HepG2 (cell line): Measurements from ENCODE around the gene MEIOB. TPM values are rescaled to one million over a fixed set of nuclear protein-coding genes. Genes with fewer than 3 reads are reported as not detected.

Experiments used
- HDAC1 ChIP-seq: sonication (generic); formaldehyde crosslinking; IDR thresholded peaks from 2 replicates; pipeline ENCODE4 v1.5.1; 2020; ENCODE audit warnings: mild to moderate bottlenecking, missing genetic modification reagents
- IRX3 ChIP-seq: sonication (generic); formaldehyde crosslinking; IDR thresholded peaks from 2 replicates; pipeline ENCODE4 v1.8.1; 2023; ENCODE audit warnings: mild to moderate bottlenecking, low read depth, missing genetic modification reagents, borderline replicate concordance
- ISL2 ChIP-seq: sonication (generic); formaldehyde crosslinking; IDR thresholded peaks from 2 replicates; pipeline ENCODE4 v1.5.0; 2020; ENCODE audit warnings: missing genetic modification reagents
- JARID2 ChIP-seq: sonication (generic); formaldehyde crosslinking; IDR thresholded peaks from 2 replicates; pipeline ENCODE4 v1.8.1; 2023; ENCODE audit warnings: missing genetic modification reagents, inconsistent platforms; ENCODE audit not compliant: insufficient replicate concordance
- NFE2L2 ChIP-seq: fragments of 150-350 bp; IDR thresholded peaks from 2 replicates; pipeline ENCODE4 v1.6.1; 2014; ENCODE audit warnings: low read length
- NFKBIZ ChIP-seq: IDR thresholded peaks from 2 replicates; pipeline ENCODE4 v1.6.1; 2018; ENCODE audit warnings: missing genetic modification reagents, missing compliant biosample characterization
- NR1H2 ChIP-seq: sonication (generic); formaldehyde crosslinking; IDR thresholded peaks from 2 replicates; pipeline ENCODE4 v1.8.1; 2022; ENCODE audit warnings: low read depth, missing genetic modification reagents, borderline replicate concordance
- REPIN1 ChIP-seq: sonication (generic); formaldehyde crosslinking; IDR thresholded peaks from 2 replicates; pipeline ENCODE4 v1.8.0; 2022; ENCODE audit warnings: missing genetic modification reagents, low read depth, mild to moderate bottlenecking, borderline replicate concordance
- TARDBP ChIP-seq: sonication (generic); formaldehyde crosslinking; IDR thresholded peaks from 2 replicates; pipeline ENCODE4 v1.8.0; 2022; ENCODE audit warnings: mild to moderate bottlenecking, missing genetic modification reagents
- ZNF17 ChIP-seq: sonication (generic); formaldehyde crosslinking; IDR thresholded peaks from 2 replicates; pipeline ENCODE4 v1.5.0; 2020; ENCODE audit warnings: mild to moderate bottlenecking, missing genetic modification reagents
- ZNF446 ChIP-seq: sonication (generic); formaldehyde crosslinking; IDR thresholded peaks from 2 replicates; pipeline ENCODE4 v1.5.0; 2020; ENCODE audit warnings: mild to moderate bottlenecking, missing genetic modification reagents
- ZNF451 ChIP-seq: sonication (generic); formaldehyde crosslinking; IDR thresholded peaks from 2 replicates; pipeline ENCODE4 v1.5.0; 2020; ENCODE audit warnings: mild to moderate bottlenecking, missing genetic modification reagents
- ZNF570 ChIP-seq: sonication (generic); formaldehyde crosslinking; IDR thresholded peaks from 2 replicates; pipeline ENCODE4 v1.4.0; 2020; ENCODE audit warnings: mild to moderate bottlenecking, missing genetic modification reagents, borderline replicate concordance
- ZNF761 ChIP-seq: sonication (generic); formaldehyde crosslinking; conservative IDR thresholded peaks from 2 replicates; pipeline ENCODE4 v1.4.0; 2020; ENCODE audit warnings: mild to moderate bottlenecking, missing genetic modification reagents
- ZNF790 ChIP-seq: sonication (generic); formaldehyde crosslinking; IDR thresholded peaks from 2 replicates; pipeline ENCODE4 v1.8.0; 2022; ENCODE audit warnings: missing genetic modification reagents, mild to moderate bottlenecking, borderline replicate concordance
- polyA plus RNA-seq, 8 experiments: library from polyadenylated mRNA; depleted of rRNA in 3 of 8; stranded (reverse) in 7 of 8; unstranded in 1 of 8; fragments of >200 nt; fragmentation: Illumina TruSeq in 4 of 8; extraction: Trizol in 4 of 8; gene quantifications; 2 replicates each; pipeline versions ENCODE4 v1.2.1 to v1.2.3, GENCODE V29; 2011 to 2016; ENCODE audit warnings: low read depth in 4 of 8, missing spikeins in 1 of 8, mixed read lengths in 1 of 8; ENCODE audit not compliant: insufficient read depth in 1 of 8
- total RNA-seq, 5 experiments: library from RNA; depleted of rRNA; stranded (reverse); fragments of >200 nt; fragmentation: Illumina TruSeq; extraction: Trizol; gene quantifications; 2 replicates each; pipeline ENCODE4 v1.2.3, GENCODE V29; 2016; ENCODE audit warnings: low read depth in 1 of 5
- TF ChIP-seq, protein P1 (sequence below): sonication (generic); formaldehyde crosslinking; IDR thresholded peaks from 2 replicates; pipeline ENCODE4 v1.4.0; 2020; ENCODE audit warnings: missing genetic modification reagents
- TF ChIP-seq, protein P2 (sequence below): sonication (generic); formaldehyde crosslinking; conservative IDR thresholded peaks from 2 replicates; pipeline ENCODE4 v1.4.0; 2020; ENCODE audit warnings: mild to moderate bottlenecking, missing genetic modification reagents, moderate library complexity
- TF ChIP-seq, protein P3 (sequence below): sonication (generic); formaldehyde crosslinking; IDR thresholded peaks from 2 replicates; pipeline ENCODE4 v1.5.0; 2020; ENCODE audit warnings: mild to moderate bottlenecking, missing genetic modification reagents
- TF ChIP-seq, protein P4 (sequence below): sonication (generic); formaldehyde crosslinking; IDR thresholded peaks from 2 replicates; pipeline ENCODE4 v1.4.0; 2020; ENCODE audit warnings: mild to moderate bottlenecking, missing genetic modification reagents

Gene MEIOB
- total and polyA plus RNA-seq, 2 of the 13 experiments (the other 11 are each of a cell fraction or from before 2014, with no cell fraction given) = 0.17 TPM; not detected in 1

DNA sequence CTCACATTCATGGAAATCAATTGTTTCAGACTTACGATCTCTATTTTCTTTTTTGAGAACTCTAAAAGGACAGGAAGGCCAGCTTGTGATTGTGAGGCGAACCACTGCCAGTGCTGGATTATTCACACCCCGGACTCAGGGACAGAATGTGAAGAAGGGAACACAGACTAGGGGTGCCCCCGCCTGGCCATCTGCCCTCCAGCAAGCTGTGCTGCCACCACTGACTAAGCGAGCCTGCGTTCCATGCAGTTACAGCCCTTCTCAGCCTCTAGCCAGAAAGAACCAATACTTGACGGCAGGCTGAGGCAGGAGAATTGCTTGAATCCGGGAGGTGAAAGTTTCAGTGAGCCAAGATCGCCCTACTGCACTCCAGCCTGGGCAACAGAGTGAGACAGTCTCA is 48.1 kb downstream of the MEIOB start (continued):
- TF ChIP-seq ZNF761 = no peak
- 0 out of 2 replicates have a peak, but pooled peaks have one; percentile 21 for TF ChIP-seq TARDBP
- TF ChIP-seq HDAC1 (CRISPR knock-in tag) = peak; percentile 61; the same call in 1 of the 2 replicates
- TF ChIP-seq, protein P1, sequence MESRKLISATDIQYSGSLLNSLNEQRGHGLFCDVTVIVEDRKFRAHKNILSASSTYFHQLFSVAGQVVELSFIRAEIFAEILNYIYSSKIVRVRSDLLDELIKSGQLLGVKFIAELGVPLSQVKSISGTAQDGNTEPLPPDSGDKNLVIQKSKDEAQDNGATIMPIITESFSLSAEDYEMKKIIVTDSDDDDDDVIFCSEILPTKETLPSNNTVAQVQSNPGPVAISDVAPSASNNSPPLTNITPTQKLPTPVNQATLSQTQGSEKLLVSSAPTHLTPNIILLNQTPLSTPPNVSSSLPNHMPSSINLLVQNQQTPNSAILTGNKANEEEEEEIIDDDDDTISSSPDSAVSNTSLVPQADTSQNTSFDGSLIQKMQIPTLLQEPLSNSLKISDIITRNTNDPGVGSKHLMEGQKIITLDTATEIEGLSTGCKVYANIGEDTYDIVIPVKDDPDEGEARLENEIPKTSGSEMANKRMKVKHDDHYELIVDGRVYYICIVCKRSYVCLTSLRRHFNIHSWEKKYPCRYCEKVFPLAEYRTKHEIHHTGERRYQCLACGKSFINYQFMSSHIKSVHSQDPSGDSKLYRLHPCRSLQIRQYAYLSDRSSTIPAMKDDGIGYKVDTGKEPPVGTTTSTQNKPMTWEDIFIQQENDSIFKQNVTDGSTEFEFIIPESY = peak; percentile 31; the same call in 1 of the 2 replicates
- no peak for TF ChIP-seq ZNF451 (CRISPR knock-in tag)
- TF ChIP-seq, protein P2, sequence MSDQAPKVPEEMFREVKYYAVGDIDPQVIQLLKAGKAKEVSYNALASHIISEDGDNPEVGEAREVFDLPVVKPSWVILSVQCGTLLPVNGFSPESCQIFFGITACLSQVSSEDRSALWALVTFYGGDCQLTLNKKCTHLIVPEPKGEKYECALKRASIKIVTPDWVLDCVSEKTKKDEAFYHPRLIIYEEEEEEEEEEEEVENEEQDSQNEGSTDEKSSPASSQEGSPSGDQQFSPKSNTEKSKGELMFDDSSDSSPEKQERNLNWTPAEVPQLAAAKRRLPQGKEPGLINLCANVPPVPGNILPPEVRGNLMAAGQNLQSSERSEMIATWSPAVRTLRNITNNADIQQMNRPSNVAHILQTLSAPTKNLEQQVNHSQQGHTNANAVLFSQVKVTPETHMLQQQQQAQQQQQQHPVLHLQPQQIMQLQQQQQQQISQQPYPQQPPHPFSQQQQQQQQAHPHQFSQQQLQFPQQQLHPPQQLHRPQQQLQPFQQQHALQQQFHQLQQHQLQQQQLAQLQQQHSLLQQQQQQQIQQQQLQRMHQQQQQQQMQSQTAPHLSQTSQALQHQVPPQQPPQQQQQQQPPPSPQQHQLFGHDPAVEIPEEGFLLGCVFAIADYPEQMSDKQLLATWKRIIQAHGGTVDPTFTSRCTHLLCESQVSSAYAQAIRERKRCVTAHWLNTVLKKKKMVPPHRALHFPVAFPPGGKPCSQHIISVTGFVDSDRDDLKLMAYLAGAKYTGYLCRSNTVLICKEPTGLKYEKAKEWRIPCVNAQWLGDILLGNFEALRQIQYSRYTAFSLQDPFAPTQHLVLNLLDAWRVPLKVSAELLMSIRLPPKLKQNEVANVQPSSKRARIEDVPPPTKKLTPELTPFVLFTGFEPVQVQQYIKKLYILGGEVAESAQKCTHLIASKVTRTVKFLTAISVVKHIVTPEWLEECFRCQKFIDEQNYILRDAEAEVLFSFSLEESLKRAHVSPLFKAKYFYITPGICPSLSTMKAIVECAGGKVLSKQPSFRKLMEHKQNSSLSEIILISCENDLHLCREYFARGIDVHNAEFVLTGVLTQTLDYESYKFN (CRISPR knock-in tag) = no peak
- no peak for TF ChIP-seq ZNF17 (CRISPR knock-in tag)
- no peak for TF ChIP-seq ZNF570 (CRISPR knock-in tag)
- no peak for TF ChIP-seq ZNF790 (CRISPR knock-in tag)
- no peak for TF ChIP-seq ISL2 (CRISPR knock-in tag)
- TF ChIP-seq NFE2L2 = no peak
- no peak for TF ChIP-seq NFKBIZ (CRISPR knock-in tag)
- no peak for TF ChIP-seq NR1H2
- TF ChIP-seq, protein P3, sequence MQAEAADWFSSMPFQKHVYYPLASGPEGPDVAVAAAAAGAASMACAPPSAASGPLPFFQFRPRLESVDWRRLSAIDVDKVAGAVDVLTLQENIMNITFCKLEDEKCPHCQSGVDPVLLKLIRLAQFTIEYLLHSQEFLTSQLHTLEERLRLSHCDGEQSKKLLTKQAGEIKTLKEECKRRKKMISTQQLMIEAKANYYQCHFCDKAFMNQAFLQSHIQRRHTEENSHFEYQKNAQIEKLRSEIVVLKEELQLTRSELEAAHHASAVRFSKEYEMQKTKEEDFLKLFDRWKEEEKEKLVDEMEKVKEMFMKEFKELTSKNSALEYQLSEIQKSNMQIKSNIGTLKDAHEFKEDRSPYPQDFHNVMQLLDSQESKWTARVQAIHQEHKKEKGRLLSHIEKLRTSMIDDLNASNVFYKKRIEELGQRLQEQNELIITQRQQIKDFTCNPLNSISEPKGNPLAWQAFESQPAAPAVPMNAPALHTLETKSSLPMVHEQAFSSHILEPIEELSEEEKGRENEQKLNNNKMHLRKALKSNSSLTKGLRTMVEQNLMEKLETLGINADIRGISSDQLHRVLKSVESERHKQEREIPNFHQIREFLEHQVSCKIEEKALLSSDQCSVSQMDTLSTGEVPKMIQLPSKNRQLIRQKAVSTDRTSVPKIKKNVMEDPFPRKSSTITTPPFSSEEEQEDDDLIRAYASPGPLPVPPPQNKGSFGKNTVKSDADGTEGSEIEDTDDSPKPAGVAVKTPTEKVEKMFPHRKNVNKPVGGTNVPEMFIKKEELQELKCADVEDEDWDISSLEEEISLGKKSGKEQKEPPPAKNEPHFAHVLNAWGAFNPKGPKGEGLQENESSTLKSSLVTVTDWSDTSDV = no peak
- no peak for TF ChIP-seq REPIN1 (CRISPR knock-in tag)
- TF ChIP-seq, protein P4, sequence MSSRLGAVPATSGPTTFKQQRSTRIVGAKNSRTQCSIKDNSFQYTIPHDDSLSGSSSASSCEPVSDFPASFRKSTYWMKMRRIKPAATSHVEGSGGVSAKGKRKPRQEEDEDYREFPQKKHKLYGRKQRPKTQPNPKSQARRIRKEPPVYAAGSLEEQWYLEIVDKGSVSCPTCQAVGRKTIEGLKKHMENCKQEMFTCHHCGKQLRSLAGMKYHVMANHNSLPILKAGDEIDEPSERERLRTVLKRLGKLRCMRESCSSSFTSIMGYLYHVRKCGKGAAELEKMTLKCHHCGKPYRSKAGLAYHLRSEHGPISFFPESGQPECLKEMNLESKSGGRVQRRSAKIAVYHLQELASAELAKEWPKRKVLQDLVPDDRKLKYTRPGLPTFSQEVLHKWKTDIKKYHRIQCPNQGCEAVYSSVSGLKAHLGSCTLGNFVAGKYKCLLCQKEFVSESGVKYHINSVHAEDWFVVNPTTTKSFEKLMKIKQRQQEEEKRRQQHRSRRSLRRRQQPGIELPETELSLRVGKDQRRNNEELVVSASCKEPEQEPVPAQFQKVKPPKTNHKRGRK = no peak
- no peak for TF ChIP-seq ZNF446
- no peak for TF ChIP-seq JARID2 (CRISPR knock-in tag)
- no peak for TF ChIP-seq IRX3 (CRISPR knock-in tag)
